ENCODE results near the gene ZNF24. TPM values are rescaled to one million over a fixed set of nuclear protein-coding genes. Genes with fewer than 3 reads are reported as not detected.

ZNF24 gene
- total and polyA plus RNA-seq, 2 donors (not counting 1 experiment from before 2014, with no cell fraction given) = 16.9 to 33.9 TPM

GRCh38 chr18:35334212-35334611 is 10.0 kb downstream of the ZNF24 start:
- Histone ChIP-seq H3K27ac (ENCODE audit: insufficient read depth, low read length) (no peak overlapping the region), H3K36me3 (ENCODE audit: control insufficient read depth, insufficient read depth, low read length) (peaks cover 17% of the 10 kb centered on the region), H3K79me2 (ENCODE audit: control insufficient read depth, insufficient read depth, low read length) (no peaks in the 10 kb centered on the region), H3K4me3 (replicated peaks in 1 of 4; ENCODE audit: control extremely low read depth in 1 of 4, insufficient read depth in 1 of 4, low read depth in 3 of 4, low read length in 4 of 4) (no peak overlapping the region), H3K4me2 (ENCODE audit: extremely low read depth, insufficient read depth, low read length) (no peak overlapping the region), H3K4me1 (ENCODE audit: control insufficient read depth, extremely low read depth, insufficient read depth, low read length) (no peaks in the 10 kb centered on the region), H2AFZ (ENCODE audit: low read length) (no peak overlapping the region), H3K9ac (ENCODE audit: insufficient read depth, low read length) (no peak overlapping the region), H3K27me3 (ENCODE audit: control insufficient read depth, insufficient read depth, low read length) (no peaks in the 10 kb centered on the region), H4K20me1 (ENCODE audit: control insufficient read depth, extremely low read depth, insufficient read depth, low read length) (no peaks in the 10 kb centered on the region), H3K9me3 (ENCODE audit: control insufficient read depth, insufficient read depth, low read depth, low read length) (no peaks in the 10 kb centered on the region)
- TF ChIP-seq CTCF (conservative IDR thresholded peaks at IDR 0.05 in 1 of 2, IDR thresholded peaks at IDR 0.05 in 1 of 2; ENCODE audit: low read depth in 1 of 2, low read length in 2 of 2) (no peak), EZH2 (IDR thresholded peaks at IDR 0.05; ENCODE audit: low read length, missing control alignments) (no peak)
- no peak for DNase-seq (ENCODE audit: low read depth in 2 of 2)

- H3K9me3 ChIP-seq (ENCODE audit: control insufficient read depth, insufficient read depth, low read depth, low read length) = no peaks in the 10 kb centered on the region
- H3K36me3 ChIP-seq (ENCODE audit: control insufficient read depth, insufficient read depth, low read length) = peaks cover 7% of the 10 kb centered on the region
- H3K27ac ChIP-seq (ENCODE audit: insufficient read depth, low read length) = no peak overlapping the region
- no peaks in the 10 kb centered on the region for H3K79me2 ChIP-seq (ENCODE audit: control insufficient read depth, insufficient read depth, low read length)
- no peak overlapping the region for H2AFZ ChIP-seq (ENCODE audit: low read length)
- DNase-seq (ENCODE audit: low read depth in 2 of 2) = no peak
- H4K20me1 ChIP-seq (ENCODE audit: control insufficient read depth, extremely low read depth, insufficient read depth, low read length) = no peaks in the 10 kb centered on the region
- H3K9ac ChIP-seq (ENCODE audit: insufficient read depth, low read length) = no peak overlapping the region
- H3K4me2 ChIP-seq (ENCODE audit: extremely low read depth, insufficient read depth, low read length) = no peak overlapping the region
- no peaks in the 10 kb centered on the region for H3K27me3 ChIP-seq (ENCODE audit: control insufficient read depth, insufficient read depth, low read length)
- TF ChIP-seq EZH2 (IDR thresholded peaks at IDR 0.05; ENCODE audit: low read length, missing control alignments) (no peak), CTCF (conservative IDR thresholded peaks at IDR 0.05 in 1 of 2, IDR thresholded peaks at IDR 0.05 in 1 of 2; ENCODE audit: low read depth in 1 of 2, low read length in 2 of 2) (no peak)
- no peak overlapping the region for H3K4me3 ChIP-seq (replicated peaks in 1 of 4; ENCODE audit: control extremely low read depth in 1 of 4, insufficient read depth in 1 of 4, low read depth in 3 of 4, low read length in 4 of 4)
- no peaks in the 10 kb centered on the region for H3K4me1 ChIP-seq (ENCODE audit: control insufficient read depth, extremely low read depth, insufficient read depth, low read length)
Measured at GRCh38 chr18:35331367-35332087, 12.7 kb downstream of the ZNF24 start.

GRCh38 chr18:35328868-35329267 is 15.4 kb downstream of the ZNF24 start:
- TF ChIP-seq EZH2 (IDR thresholded peaks at IDR 0.05; ENCODE audit: low read length, missing control alignments) (no peak), CTCF (conservative IDR thresholded peaks at IDR 0.05 in 1 of 2, IDR thresholded peaks at IDR 0.05 in 1 of 2; ENCODE audit: low read depth in 1 of 2, low read length in 2 of 2) (no peak)
- Histone ChIP-seq H3K36me3 (ENCODE audit: control insufficient read depth, insufficient read depth, low read length) (no peaks in the 10 kb centered on the region), H3K79me2 (ENCODE audit: control insufficient read depth, insufficient read depth, low read length) (no peaks in the 10 kb centered on the region), H3K27ac (ENCODE audit: insufficient read depth, low read length) (no peak overlapping the region), H3K4me1 (ENCODE audit: control insufficient read depth, extremely low read depth, insufficient read depth, low read length) (no peaks in the 10 kb centered on the region), H4K20me1 (ENCODE audit: control insufficient read depth, extremely low read depth, insufficient read depth, low read length) (no peaks in the 10 kb centered on the region), H2AFZ (ENCODE audit: low read length) (no peak overlapping the region), H3K9me3 (ENCODE audit: control insufficient read depth, insufficient read depth, low read depth, low read length) (no peaks in the 10 kb centered on the region), H3K4me3 (replicated peaks in 1 of 4; ENCODE audit: control extremely low read depth in 1 of 4, insufficient read depth in 1 of 4, low read depth in 3 of 4, low read length in 4 of 4) (no peak overlapping the region), H3K27me3 (ENCODE audit: control insufficient read depth, insufficient read depth, low read length) (no peaks in the 10 kb centered on the region), H3K4me2 (ENCODE audit: extremely low read depth, insufficient read depth, low read length) (no peak overlapping the region), H3K9ac (ENCODE audit: insufficient read depth, low read length) (no peak overlapping the region)
- no peak for DNase-seq (ENCODE audit: low read depth in 2 of 2)
